ENCODE data around the gene MANBA.

The MANBA gene

GRCh38 chr4:102786279-102786678 lies 25.5 kb upstream of the MANBA start:
- ChIA-PET CTCF (interaction anchor here (1.2 to 1.6 kb wide), 2 partner anchors 11 to 168 kb away, joined by 3 to 4 read pairs; no protein-coding TSS in a partner anchor), POLR2A (no interaction called here)
- DNase-seq (ENCODE audit: extremely low spot score) = no peak
- no peak for TF ChIP-seq CTCF (IDR thresholded peaks at IDR 0.05; ENCODE audit: control extremely low read depth, extremely low read depth, low read depth, missing control alignments)

DNA sequence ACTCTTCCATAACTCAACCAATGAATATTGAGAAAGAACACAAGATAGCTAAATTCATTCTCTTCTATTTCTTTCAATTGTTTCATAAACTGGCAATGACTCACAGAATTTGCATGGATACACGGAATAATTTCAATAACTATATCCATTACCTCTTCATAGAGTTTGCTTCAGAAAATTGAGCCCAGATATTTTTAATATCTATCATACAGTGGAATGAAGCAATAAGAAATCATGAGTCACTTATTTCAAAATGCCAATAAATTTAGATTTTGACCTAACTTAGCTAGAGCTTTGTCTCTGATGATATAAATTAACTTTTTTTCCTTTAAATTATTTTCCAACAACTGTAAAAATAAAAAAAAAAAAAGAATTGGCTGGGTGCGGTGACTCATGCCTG lies 22.2 kb upstream of the MANBA start:
- ChIA-PET CTCF (interaction anchor here (1.6 kb wide), 1 partner anchor 10 kb away, joined by 6 read pairs; no protein-coding TSS in a partner anchor), POLR2A (no interaction called here)
- no peak for TF ChIP-seq CTCF (IDR thresholded peaks at IDR 0.05; ENCODE audit: control extremely low read depth, extremely low read depth, low read depth, missing control alignments)
- DNase-seq (ENCODE audit: extremely low spot score) = no peak

DNA sequence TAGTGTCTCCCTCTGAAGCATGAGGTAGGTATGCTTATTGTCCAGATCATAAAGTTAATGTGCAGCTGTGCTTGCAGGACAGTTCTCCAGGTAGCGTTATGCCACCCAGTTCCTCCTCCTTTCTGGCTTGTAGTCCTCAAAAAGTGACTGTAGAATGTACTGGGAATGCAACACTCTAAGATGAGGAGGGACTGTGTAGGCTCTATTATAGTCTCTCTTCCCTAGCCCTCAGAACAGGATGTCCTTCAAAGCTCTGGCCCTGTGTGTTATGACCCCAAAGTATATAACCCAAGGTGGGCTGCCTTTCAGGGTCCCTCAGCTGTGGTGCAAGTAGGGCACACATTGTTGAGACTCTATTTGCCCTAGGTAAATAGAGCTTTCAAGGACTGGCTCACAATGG lies 20.8 kb upstream of the MANBA start:
- ChIA-PET CTCF (interaction anchor here (1.4 kb wide), 1 partner anchor 10 kb away, joined by 5 read pairs; no protein-coding TSS in a partner anchor), POLR2A (interaction anchor here (1.5 kb wide), 1 partner anchor 30 kb away, joined by 3 read pairs; no protein-coding TSS in a partner anchor)
- no peak for TF ChIP-seq CTCF (IDR thresholded peaks at IDR 0.05; ENCODE audit: control extremely low read depth, extremely low read depth, low read depth, missing control alignments)
- DNase-seq (ENCODE audit: extremely low spot score) = no peak

DNA sequence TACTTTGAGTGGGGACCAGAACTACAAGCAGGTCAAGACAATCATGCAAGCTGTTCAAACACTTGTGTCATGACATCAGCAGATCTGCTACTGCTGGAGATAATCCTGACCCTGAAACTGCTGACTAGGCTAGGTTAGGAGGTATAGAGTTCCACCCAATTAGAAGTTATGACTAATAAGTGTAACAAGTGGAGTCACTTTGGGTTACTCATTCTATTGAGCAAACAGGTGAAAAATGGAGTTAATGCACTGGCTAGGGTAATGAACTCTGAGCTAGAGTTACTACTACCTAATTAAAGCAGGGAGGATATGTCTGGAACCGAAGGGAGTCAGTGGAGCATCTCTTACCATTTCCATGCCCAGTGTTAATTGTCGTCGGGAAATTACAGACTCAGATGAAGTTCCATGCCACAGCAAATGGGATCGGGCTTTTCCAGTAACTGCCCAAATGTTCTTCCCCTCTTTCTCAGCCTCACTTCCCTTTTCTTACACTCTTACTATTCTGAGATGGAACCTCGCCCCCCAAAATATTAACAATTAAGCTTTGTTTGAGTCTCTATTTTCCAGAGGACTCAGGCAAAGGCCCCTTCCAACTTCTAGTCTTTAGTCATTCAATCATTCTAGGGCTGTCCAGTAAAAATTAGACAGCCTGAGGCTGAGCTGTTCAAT lies 19.8 kb upstream of the MANBA start:
- CTCF ChIA-PET = interaction anchor here (0.8 to 1.5 kb wide), 5 partner anchors 10 to 35 kb away, joined by 3 to 6 read pairs (median 3); no protein-coding TSS in a partner anchor

DNA sequence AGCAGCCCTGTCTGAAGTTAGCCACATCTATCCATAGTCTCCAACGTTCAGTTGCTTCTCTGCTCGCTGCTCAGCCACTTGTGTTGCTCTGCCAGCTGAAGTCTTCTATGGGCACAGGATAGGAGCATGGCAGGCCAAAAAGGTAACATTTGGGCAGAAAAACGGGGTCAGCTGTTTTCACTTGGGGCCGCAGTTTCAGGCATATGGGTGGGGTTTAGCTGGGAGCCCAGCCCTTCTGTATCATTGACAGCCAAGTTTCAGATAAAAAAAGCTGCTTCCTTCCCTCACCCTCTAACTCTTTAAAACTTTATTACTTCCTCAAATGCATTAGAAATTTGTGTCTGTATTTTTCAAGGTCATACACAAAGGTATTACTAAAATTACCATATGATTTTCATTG lies 18.4 kb upstream of the MANBA start:
- ChIA-PET CTCF (interaction anchor here (1.1 kb wide), 1 partner anchor 19 kb away, joined by 3 read pairs; no protein-coding TSS in a partner anchor), POLR2A (no interaction called here)
- no peak for TF ChIP-seq CTCF (IDR thresholded peaks at IDR 0.05; ENCODE audit: control extremely low read depth, extremely low read depth, low read depth, missing control alignments)
- no peak for DNase-seq (ENCODE audit: extremely low spot score)

More for the DNA sequence above, 19.8 kb upstream of the MANBA start:
- no peak for TF ChIP-seq CTCF (IDR thresholded peaks at IDR 0.05; ENCODE audit: control extremely low read depth, extremely low read depth, low read depth, missing control alignments)
- no peak for DNase-seq (ENCODE audit: extremely low spot score)
- POLR2A ChIA-PET = interaction anchor here (1.5 kb wide), 1 partner anchor 31 kb away, joined by 3 read pairs; no protein-coding TSS in a partner anchor

DNA sequence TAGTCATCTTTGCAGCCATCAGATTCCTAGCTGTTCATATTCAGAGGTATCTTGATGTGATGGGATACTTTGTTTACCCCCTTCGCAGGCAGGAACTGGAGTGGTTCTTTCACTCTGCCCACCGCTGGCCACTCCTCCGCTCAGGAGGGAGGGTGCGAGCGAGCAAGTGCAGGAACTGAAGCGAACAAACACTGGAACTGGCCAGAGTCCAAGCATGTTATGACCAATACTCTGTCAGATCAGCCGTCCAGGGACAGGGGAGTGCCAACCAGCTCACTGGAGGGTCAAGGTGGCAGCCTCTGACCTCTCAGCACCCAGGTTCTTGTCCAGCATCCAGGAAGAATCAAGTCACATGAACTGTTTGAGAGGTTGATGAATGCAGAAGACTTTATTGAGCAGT lies 18.0 kb upstream of the MANBA start:
- DNase-seq (ENCODE audit: extremely low spot score) = no peak
- ChIA-PET CTCF (interaction anchor here (1.1 kb wide), 1 partner anchor 19 kb away, joined by 3 read pairs; no protein-coding TSS in a partner anchor), POLR2A (no interaction called here)
- no peak for TF ChIP-seq CTCF (IDR thresholded peaks at IDR 0.05; ENCODE audit: control extremely low read depth, extremely low read depth, low read depth, missing control alignments)

All from GM10248 (cell line).